AG10803 (cell line): ENCODE data around the gene PDZD2.

Experiments used
- DNase-seq: peaks from one replicate; pipeline ENCODE4 v3.0.0; 2010; ENCODE audit warnings: low read depth
- H3K4me3 ChIP-seq: 2 replicates; pipeline ENCODE4 v1.5.1; 2011; ENCODE audit warnings: mild to moderate bottlenecking, low read length, control low read depth
- TF ChIP-seq, protein P1 (sequence below): conservative IDR thresholded peaks from 2 replicates; pipeline ENCODE4 v1.5.1; 2011; ENCODE audit warnings: mild to moderate bottlenecking, low read length, control low read depth, inconsistent platforms

PDZD2 gene

GRCh38 chr5:31934156-31934555 lies 295.2 kb downstream of the PDZD2 start:
- TF ChIP-seq, protein P1, sequence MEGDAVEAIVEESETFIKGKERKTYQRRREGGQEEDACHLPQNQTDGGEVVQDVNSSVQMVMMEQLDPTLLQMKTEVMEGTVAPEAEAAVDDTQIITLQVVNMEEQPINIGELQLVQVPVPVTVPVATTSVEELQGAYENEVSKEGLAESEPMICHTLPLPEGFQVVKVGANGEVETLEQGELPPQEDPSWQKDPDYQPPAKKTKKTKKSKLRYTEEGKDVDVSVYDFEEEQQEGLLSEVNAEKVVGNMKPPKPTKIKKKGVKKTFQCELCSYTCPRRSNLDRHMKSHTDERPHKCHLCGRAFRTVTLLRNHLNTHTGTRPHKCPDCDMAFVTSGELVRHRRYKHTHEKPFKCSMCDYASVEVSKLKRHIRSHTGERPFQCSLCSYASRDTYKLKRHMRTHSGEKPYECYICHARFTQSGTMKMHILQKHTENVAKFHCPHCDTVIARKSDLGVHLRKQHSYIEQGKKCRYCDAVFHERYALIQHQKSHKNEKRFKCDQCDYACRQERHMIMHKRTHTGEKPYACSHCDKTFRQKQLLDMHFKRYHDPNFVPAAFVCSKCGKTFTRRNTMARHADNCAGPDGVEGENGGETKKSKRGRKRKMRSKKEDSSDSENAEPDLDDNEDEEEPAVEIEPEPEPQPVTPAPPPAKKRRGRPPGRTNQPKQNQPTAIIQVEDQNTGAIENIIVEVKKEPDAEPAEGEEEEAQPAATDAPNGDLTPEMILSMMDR: no peak
- no peak overlapping the region for H3K4me3 ChIP-seq
- DNase-seq: no peak

DNA sequence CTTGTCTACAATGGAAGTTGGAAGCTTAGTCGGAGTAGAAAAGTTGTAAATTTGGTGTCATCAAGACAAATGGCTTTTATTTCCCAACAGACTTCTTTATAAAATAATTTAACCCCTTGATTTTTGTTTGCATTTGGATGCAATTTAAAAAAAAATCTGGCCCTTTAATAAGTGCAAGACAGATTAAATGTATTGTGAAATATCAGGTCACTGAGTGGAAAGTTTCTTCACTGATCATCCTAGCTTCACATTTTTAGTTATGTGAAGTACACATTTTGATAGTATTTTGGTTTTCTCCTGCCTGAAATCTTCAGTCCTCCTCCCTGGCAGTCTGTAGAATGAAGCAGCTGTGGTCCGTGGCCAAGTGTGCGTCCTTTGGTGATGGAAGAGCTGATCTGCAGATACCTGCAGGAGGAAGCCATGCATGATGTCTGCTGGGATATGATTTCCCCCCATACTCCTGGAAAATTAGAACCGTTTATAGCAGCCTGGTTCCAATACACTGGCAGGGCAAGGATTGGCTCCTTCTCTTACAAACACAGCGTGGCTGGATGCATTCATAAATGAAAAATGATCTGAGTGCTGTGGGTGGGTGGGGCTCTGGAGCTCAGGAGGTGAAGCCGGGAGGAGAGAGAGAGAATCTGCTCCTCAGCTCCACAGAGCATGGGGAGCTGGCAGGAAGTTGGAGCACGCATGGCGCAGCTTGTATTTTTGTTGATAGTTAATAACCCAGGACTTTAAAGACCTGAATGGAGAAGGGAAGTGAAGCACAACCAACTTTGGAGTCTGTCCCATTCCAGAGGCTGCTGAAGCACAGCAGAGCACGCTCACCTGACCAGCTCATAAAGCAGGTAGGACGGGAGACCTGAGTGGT lies 296.8 kb downstream of the PDZD2 start:
- DNase-seq: no peak
- no peak overlapping the region for H3K4me3 ChIP-seq
- TF ChIP-seq, protein P1: no peak

- no peak overlapping the region for H3K4me3 ChIP-seq
- DNase-seq: no peak
- TF ChIP-seq, protein P1: no peak
These were observed 297.8 kb downstream of the PDZD2 start for GRCh38 chr5:31936683-31937082.

DNA sequence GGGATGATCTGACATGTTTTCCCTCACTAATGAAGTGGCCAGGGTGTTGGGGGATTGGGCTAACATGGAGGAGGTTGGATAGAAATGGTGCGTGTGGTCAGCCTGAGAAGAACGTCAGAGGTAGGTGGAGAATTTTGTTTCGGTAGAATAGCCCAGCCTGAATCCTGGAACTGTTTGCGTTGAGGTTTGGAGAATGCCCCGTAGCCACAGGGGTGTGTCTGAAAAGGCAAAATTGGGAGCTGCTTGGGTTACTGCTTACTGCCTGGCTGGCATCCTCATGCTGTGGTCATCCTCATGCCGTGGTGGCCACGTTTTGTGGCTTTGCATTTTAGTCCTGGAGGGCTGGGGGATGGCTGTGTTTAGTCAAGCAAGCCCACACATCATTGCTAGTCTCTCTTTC lies 298.3 kb downstream of the PDZD2 start:
- H3K4me3 ChIP-seq: no peak overlapping the region
- TF ChIP-seq, protein P1: no peak
- peak; percentile 39 for DNase-seq

DNA sequence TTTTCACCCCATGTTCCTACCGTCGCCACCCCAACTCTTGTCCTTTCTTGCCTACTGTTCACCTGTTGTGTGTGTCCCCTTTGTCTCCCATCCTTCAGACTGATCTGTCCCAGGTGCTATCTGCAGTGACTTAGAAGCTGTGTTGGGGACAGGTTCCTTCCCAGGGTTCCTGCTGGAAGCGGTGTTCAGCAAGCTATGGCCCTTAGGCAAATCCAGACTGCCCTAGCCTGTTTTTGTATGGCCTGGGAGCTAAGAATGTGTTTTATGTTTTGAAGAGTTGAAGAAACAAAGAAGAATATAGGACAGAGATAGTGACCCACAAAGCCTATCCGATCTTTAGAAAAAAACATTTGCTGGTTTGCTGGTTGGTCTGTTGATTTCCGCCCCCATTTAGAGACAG lies 298.8 kb downstream of the PDZD2 start:
- TF ChIP-seq, protein P1: no peak

DNA sequence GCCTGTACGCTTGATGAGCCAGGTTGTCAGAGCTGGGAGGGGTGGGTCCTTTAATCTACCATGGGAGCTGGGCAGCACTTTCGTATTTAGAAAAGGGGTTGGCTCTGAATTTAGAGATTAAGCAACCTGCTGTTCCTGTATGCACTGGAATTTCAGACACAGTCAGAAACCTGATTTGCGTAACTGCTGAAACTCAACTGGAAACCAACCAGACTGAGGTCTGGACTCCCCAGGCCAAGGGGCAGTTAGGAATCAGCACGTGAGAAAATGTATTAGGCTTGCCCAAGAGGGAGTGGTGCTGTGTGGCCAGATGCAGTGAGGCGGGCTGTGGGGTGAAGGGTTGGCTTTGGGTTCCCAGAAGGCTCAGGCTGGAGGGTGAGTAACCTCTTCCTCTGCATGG lies 300.2 kb downstream of the PDZD2 start:
- TF ChIP-seq, protein P1: no peak
- DNase-seq: peak; percentile 52
- no peak overlapping the region for H3K4me3 ChIP-seq

More for the DNA sequence above, 298.8 kb downstream of the PDZD2 start:
- DNase-seq: no peak
- H3K4me3 ChIP-seq: no peak overlapping the region

DNA sequence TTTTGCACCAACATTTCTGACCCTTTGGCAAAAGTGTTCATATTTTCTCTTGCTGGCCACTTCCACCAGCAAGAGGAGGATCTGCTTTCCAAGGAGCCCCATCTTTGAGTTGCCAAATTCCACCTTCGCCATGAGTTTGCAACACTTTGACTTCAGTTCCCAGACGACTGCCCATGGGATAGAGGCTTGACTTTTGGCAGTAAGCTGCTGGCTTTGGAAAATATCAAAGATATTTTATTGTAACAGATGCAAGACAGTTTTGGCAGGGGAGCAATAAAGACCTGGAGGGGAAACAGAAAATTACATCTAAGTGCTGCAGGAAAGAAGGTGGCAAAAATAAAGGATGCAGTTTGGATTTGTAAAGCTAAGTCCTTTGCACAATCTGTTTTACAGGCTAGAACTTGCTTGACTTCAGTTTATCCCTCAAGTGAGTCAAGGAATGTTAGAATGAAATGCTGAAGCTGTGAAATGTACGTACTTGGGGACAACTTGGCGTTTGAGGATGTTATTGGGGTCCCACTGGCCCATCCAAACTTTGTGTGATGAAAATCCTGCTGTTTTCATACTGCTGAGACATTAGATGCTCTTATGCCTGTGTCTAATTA lies 302.3 kb downstream of the PDZD2 start:
- DNase-seq: no peak
- TF ChIP-seq, protein P1: no peak
- no peak overlapping the region for H3K4me3 ChIP-seq
